GM12878 (cell line): Measurements from ENCODE around the gene GCFC2. TPM values are rescaled to one million over a fixed set of nuclear protein-coding genes. Genes with fewer than 3 reads are reported as not detected.
A peak's percentile ranks its signal among the peaks of the same experiment; 100 is the strongest.

Experiments used
- ATAC-seq: fragments of 200-7000 bp; cut with Tn5 transposase; 3 replicates; pipeline ENCODE4 v1.9.1; 2020; ENCODE audit warnings: mild to moderate bottlenecking, moderate library complexity
- Bru-seq: library from RNA; stranded (reverse); fragments of 400-500 nt; gene quantifications from one replicate; lab custom pipeline; 2021; lab: Mats Ljungman, UMichigan
- BruChase-seq, 2 experiments: library from RNA; stranded (reverse); fragments of 400-500 nt; gene quantifications; one replicate each; lab custom pipeline; 2021; lab: Mats Ljungman, UMichigan
- BruUV-seq: library from RNA; stranded (reverse); fragments of 400-500 nt; replicated peaks from 2 replicates; lab custom pipeline; 2021; lab: Mats Ljungman, UMichigan
- CTCF ChIA-PET: fragments of 300-600 bp; sonication (Branson Sonifier 250); formaldehyde crosslinking; extraction: SDS; loops from one replicate; lab custom pipeline; 2021; ENCODE audit warnings: inconsistent platforms; lab: Yijun Ruan, JAX
- POLR2A ChIA-PET: fragments of 350-600 bp; formaldehyde crosslinking; extraction: SDS; loops from one replicate; lab custom pipeline; 2021; ENCODE audit warnings: inconsistent platforms; lab: Charles Lee
- RAD21 ChIA-PET: fragments of 300-600 bp; sonication (Branson Sonifier 250); formaldehyde crosslinking; loops from one replicate; lab custom pipeline; 2023; ENCODE audit warnings: antibody characterized with exemption; ENCODE audit not compliant: unreplicated experiment; lab: Charles Lee
- SMC1A ChIA-PET: fragments of 300-600 bp; sonication (Branson Sonifier 250); formaldehyde crosslinking; loops from one replicate; lab custom pipeline; 2023; ENCODE audit not compliant: unreplicated experiment, uncharacterized antibody; lab: Charles Lee
- DNase-seq: peaks from one replicate; pipeline ENCODE4 v3.0.0-alpha.2; 2011; ENCODE audit warnings: low read depth, low spot score
- FAIRE-seq: peaks from 3 replicates; lab custom pipeline; 2011; peaks lifted over from hg19 to GRCh38; lab: Jason Lieb, UNC
- H2AFZ ChIP-seq: 2 replicates; pipeline ENCODE4 v1.6.0; 2011; ENCODE audit warnings: low read depth, low read length, control low read depth; ENCODE audit not compliant: control insufficient read depth
- H3K27ac ChIP-seq: 2 replicates; pipeline ENCODE4 v1.5.1; 2011; ENCODE audit warnings: control low read depth; ENCODE audit not compliant: control insufficient read depth, insufficient read depth
- H3K27me3 ChIP-seq, 2 experiments: replicated peaks in 1 of 2; 2 replicates each; pipeline versions ENCODE4 v1.6.0 to v1.6.1; 2011; ENCODE audit warnings: low read length in 1 of 2; ENCODE audit not compliant: control insufficient read depth in 2 of 2, insufficient read depth in 2 of 2
- H3K36me3 ChIP-seq, 2 experiments: 2 replicates each; pipeline ENCODE4 v1.5.1; 2011; ENCODE audit warnings: low read length in 1 of 2; ENCODE audit not compliant: control insufficient read depth in 2 of 2, insufficient read depth in 2 of 2
- H3K4me1 ChIP-seq: 2 replicates; pipeline ENCODE4 v1.6.1; 2011; ENCODE audit warnings: mild to moderate bottlenecking, low read length, moderate library complexity, mixed read lengths; ENCODE audit not compliant: control insufficient read depth, insufficient read depth
- H3K4me2 ChIP-seq: 2 replicates; pipeline ENCODE4 v1.6.0; 2011; ENCODE audit warnings: control low read depth; ENCODE audit not compliant: control insufficient read depth, insufficient read depth
- H3K4me3 ChIP-seq: fragments of 200-600 bp; sonication (generic); 2 replicates; pipeline ENCODE4 v1.5.1; 2016
- H3K79me2 ChIP-seq: 2 replicates; pipeline ENCODE4 v1.6.0; 2011; ENCODE audit warnings: low read length; ENCODE audit not compliant: control insufficient read depth, insufficient read depth
- H3K9ac ChIP-seq: 2 replicates; pipeline ENCODE4 v1.8.0; 2011; ENCODE audit warnings: low read length, control low read depth, mixed read lengths; ENCODE audit not compliant: control insufficient read depth, insufficient read depth
- H3K9me3 ChIP-seq: replicated peaks from 3 replicates; pipeline ENCODE4 v1.5.1; 2011; ENCODE audit warnings: mild to moderate bottlenecking, low read length; ENCODE audit not compliant: control insufficient read depth, insufficient read depth
- H4K20me1 ChIP-seq: 2 replicates; pipeline ENCODE4 v1.6.0; 2011; ENCODE audit not compliant: control insufficient read depth, insufficient read depth
- DPF2 ChIP-seq: fragments of 450-650 bp; IDR thresholded peaks from 2 replicates; pipeline ENCODE4 v1.6.1; 2017; ENCODE audit warnings: mild to moderate bottlenecking
- E2F4 ChIP-seq: IDR thresholded peaks from 2 replicates; pipeline ENCODE4 v1.6.1; 2012; ENCODE audit warnings: low read depth, low read length, improper control_type of control experiment
- EP300 ChIP-seq, 2 experiments: fragments of 150-350 bp in 1 of 2; IDR thresholded peaks; 2 replicates each; pipeline ENCODE4 v1.6.1; 2011 to 2012; ENCODE audit warnings: low read depth in 2 of 2, low read length in 2 of 2, borderline replicate concordance in 1 of 2, improper control_type of control experiment in 1 of 2, inconsistent platforms in 1 of 2; ENCODE audit not compliant: control insufficient read depth in 1 of 2
- EZH2 ChIP-seq: IDR thresholded peaks from 2 replicates; pipeline ENCODE4 v1.6.1; 2012; ENCODE audit warnings: low read depth, mild to moderate bottlenecking, control low read depth, inconsistent platforms, low read length, borderline replicate concordance; ENCODE audit not compliant: control insufficient read depth
- FOS ChIP-seq: IDR thresholded peaks from 3 replicates; pipeline ENCODE4 v1.6.1; 2011; ENCODE audit warnings: borderline replicate concordance; ENCODE audit not compliant: insufficient read length; ENCODE audit errors: extremely low read depth
- MYB ChIP-seq: fragments of 150-350 bp; IDR thresholded peaks from 2 replicates; pipeline ENCODE4 v1.6.1; 2014; ENCODE audit warnings: mild to moderate bottlenecking, low read depth, low read length, borderline replicate concordance
- NR2C2 ChIP-seq: IDR thresholded peaks from 2 replicates; pipeline ENCODE4 v1.6.1; 2011; ENCODE audit warnings: borderline replicate concordance, low read depth; ENCODE audit not compliant: control insufficient read depth, insufficient read length
- POLR2A ChIP-seq: IDR thresholded peaks from 2 replicates; pipeline ENCODE4 v1.6.1; 2011; ENCODE audit warnings: low read depth, mild to moderate bottlenecking, low read length
- STAT1 ChIP-seq: fragments of 450-650 bp; conservative IDR thresholded peaks from 2 replicates; pipeline ENCODE4 v1.6.1; 2014; ENCODE audit warnings: antibody characterized with exemption, mild to moderate bottlenecking
- TARDBP ChIP-seq: IDR thresholded peaks from 2 replicates; pipeline ENCODE4 v1.6.1; 2016; ENCODE audit warnings: borderline replicate concordance
- ZNF207 ChIP-seq: fragments of 450-650 bp; IDR thresholded peaks from 2 replicates; pipeline ENCODE4 v1.6.1; 2014; ENCODE audit warnings: antibody characterized with exemption, mild to moderate bottlenecking, borderline replicate concordance
- ZNF217 ChIP-seq: fragments of 450-650 bp; IDR thresholded peaks from 2 replicates; pipeline ENCODE4 v1.6.1; 2017; ENCODE audit warnings: antibody characterized with exemption, mild to moderate bottlenecking
- ZNF24 ChIP-seq: fragments of 450-650 bp; IDR thresholded peaks from 2 replicates; pipeline ENCODE4 v1.6.1; 2017; ENCODE audit warnings: antibody characterized with exemption, mild to moderate bottlenecking
- WGBS: methylation state at CpG from one replicate; pipeline ENCODE4 v1.1.6; 2016; ENCODE audit warnings: low lambda C conversion rate; ENCODE audit not compliant: insufficient replicate concordance, insufficient coverage; ENCODE audit errors: missing lambda C conversion rate; 5-methylcytosine and 5-hydroxymethylcytosine counted together
- in situ Hi-C: fragments of 300-500 bp; cut with MboI; formaldehyde crosslinking; loops from 9 replicates; pipeline ENCODE4 v1.14.3; 2018; ENCODE audit warnings: mixed read lengths
- intact Hi-C: fragments of 100-400 bp; cut with micrococcal nuclease; formaldehyde crosslinking; loops from one replicate; pipeline ENCODE4 v1.14.2; 2022; ENCODE audit not compliant: unreplicated experiment
- long read RNA-seq, 2 experiments: library from polyadenylated mRNA; unstranded; transcript quantifications; one replicate each; pipeline ENCODE4 v2.0.0, GENCODE V29; 2019 to 2020
- polyA minus RNA-seq, 3 experiments: library from RNA; depleted of rRNA, polyadenylated mRNA; stranded (reverse); fragments of >200 nt; gene quantifications; 2 replicates each; pipeline ENCODE4 v1.2.3, GENCODE V29; 2011
- polyA plus RNA-seq, 11 experiments: library from polyadenylated mRNA; depleted of rRNA in 4 of 11; unstranded in 6 of 11; stranded (reverse) in 5 of 11; fragments of >200 nt; fragmentation: Nextera tagmentation in 4 of 11; fragmentation: Illumina TruSeq in 1 of 11; extraction: Ambion mirVana in 4 of 11; extraction: Trizol in 1 of 11; gene quantifications; 1 replicate in 1 of 11; 2 replicates in 10 of 11; pipeline versions ENCODE4 v1.2.1 to v1.2.3, GENCODE V29; 2011 to 2016; ENCODE audit warnings: inconsistent platforms in 2 of 11, missing spikeins in 2 of 11, low read depth in 1 of 11
- total RNA-seq, 4 experiments: library from RNA; depleted of rRNA in 3 of 4; stranded (reverse); fragments of >200 nt in 3 of 4; fragmentation: Illumina TruSeq in 1 of 4; extraction: Trizol in 1 of 4; gene quantifications; 2 replicates each; pipeline versions ENCODE4 v1.2.1 to v1.2.3, GENCODE V29; 2013 to 2021
- TF ChIP-seq, protein P1 (sequence below): IDR thresholded peaks from 2 replicates; pipeline ENCODE4 v1.6.1; 2011; ENCODE audit warnings: mild to moderate bottlenecking, low read depth, low read length, moderate library complexity; ENCODE audit not compliant: insufficient replicate concordance

GCFC2 gene
- 51.2 and 53.8 TPM in 2 replicates for total RNA-seq (2013; cell fraction: nucleolus; rRNA removed)
- total RNA-seq (2014; rRNA removed) (20.7 and 21.1 TPM in 2 replicates), total RNA-seq (2014; rRNA removed; fragmentation: Illumina TruSeq; extraction: Trizol) (32.6 and 32.7 TPM in 2 replicates), total RNA-seq (2021) (23.3 and 26.3 TPM in 2 replicates), polyA plus RNA-seq (2011; rRNA removed) (27.7 and 48.5 TPM in 2 replicates), polyA plus RNA-seq (2014; fragmentation: Illumina TruSeq; extraction: Trizol) (27.3 and 30.3 TPM in 2 replicates), polyA plus RNA-seq (2014; fragmentation: Nextera tagmentation; extraction: Ambion mirVana) (10 to 100 TPM; 15.5 to 27.4 TPM), polyA plus RNA-seq (2014; rRNA removed) (11.3 and 15.6 TPM in 2 replicates), polyA plus RNA-seq (2016; fragmentation: Nextera tagmentation; extraction: Ambion mirVana) (10 to 100 TPM; 32.9 to 36.5 TPM), polyA minus RNA-seq (2011; rRNA and poly(A)+ RNA removed) (8.0 and 11.0 TPM in 2 replicates), Bru-seq, nascent RNA (percentile 70 among the genes with signal in this experiment), BruChase-seq, experiment 1, labeled RNA remaining after a 6-hour chase (percentile 64 among the genes with signal in this experiment), BruChase-seq, experiment 2, labeled RNA remaining after a 2-hour chase (percentile 66 among the genes with signal in this experiment)
- 7.2 TPM for polyA plus RNA-seq (2011; ENCODE audit: low read depth)
- 10.2 and 10.9 TPM in 2 replicates for polyA plus RNA-seq (2011; cell fraction: cytosol; rRNA removed)
- 16.9 and 17.0 TPM in 2 replicates for polyA plus RNA-seq (2011; cell fraction: nucleus; rRNA removed)
- 13.5 and 20.1 TPM in 2 replicates for polyA plus RNA-seq (2012)
- polyA minus RNA-seq (2011; cell fraction: cytosol; rRNA and poly(A)+ RNA removed), result 4.7 and 6.3 TPM in 2 replicates
- 7.9 and 11.7 TPM in 2 replicates for polyA minus RNA-seq (2011; cell fraction: nucleus; rRNA and poly(A)+ RNA removed)
- long read RNA-seq, experiment 1, full-length matches to known transcripts, result 10 of 17 reads
- long read RNA-seq, experiment 1, partial matches to known transcripts, result 2 of 17 reads
- long read RNA-seq, experiment 1, other reads (novel, unspliced or antisense), result 5 of 17 reads
- long read RNA-seq, experiment 2, full-length matches to known transcripts, result 39 of 90 reads
- long read RNA-seq, experiment 2, partial matches to known transcripts, result 13 of 90 reads
- long read RNA-seq, experiment 2, other reads (novel, unspliced or antisense), result 38 of 90 reads

DNA sequence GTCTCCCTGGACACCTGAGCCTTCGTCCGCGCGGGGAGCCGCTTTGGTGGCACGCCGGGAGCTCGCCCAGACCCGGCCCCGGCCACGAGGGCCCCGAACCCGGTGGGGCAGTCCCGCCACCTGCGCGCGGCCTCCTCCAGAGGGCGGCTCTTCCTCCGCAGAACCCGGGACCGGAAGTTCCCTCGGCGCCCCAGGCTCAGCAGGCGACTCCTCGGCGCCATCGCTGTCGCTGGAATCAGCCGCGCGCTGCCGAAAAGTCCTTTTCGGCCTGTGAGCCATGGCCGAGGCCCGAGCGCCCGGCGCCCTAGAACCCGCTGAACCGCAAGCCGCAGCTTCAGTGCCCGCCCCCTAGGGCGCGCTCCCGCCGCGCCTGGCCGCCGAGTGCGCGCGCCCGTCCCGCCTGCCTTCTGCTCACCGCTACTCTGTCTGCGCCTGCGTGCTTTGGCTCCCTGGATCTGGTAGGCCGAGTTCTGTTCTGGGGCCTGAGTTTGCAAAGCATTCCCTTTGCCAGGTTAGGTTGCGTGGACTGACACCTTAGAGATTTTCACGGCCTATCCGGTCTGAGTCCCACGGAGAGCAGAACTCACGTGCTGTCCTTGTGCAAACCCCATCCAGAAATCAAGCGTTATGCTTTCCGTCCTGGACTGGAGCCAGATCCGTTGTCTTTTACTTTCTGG, at the start of gene GCFC2:
GCFC2 (minus strand) TSS at position 339 of the 677 bp plus-strand sequence; CDS start at position 279, 60 bp downstream.
- 7% methylated on average over 46 of the region's 66 CpGs for WGBS
- ChIA-PET SMC1A (interaction anchor here (0.7 to 1.5 kb wide), 2 partner anchors 64 to 1209 kb away, joined by 3 read pairs; partner anchors contain the start of gene MRPL19), POLR2A (interaction anchor here (0.7 kb wide), 1 partner anchor 64 kb away, joined by 3 read pairs; the partner anchor contains the start of gene MRPL19), CTCF (interaction anchor here (1.0 to 4.6 kb wide), 7 partner anchors 12 to 70 kb away, joined by 3 to 17 read pairs (median 4); no protein-coding TSS in a partner anchor), RAD21 (interaction anchor here (0.7 kb wide), 1 partner anchor 60 kb away, joined by 3 read pairs; no protein-coding TSS in a partner anchor)
- FAIRE-seq, result peak; percentile 77
- Histone ChIP-seq H3K4me3 (peak within 1 kb of the TSS; percentile 86), H3K4me1 (peaks cover 14% of the 10 kb centered on the region), H3K4me2 (peak within 1 kb of the TSS; percentile 94), H3K9ac (peak within 1 kb of the TSS; percentile 95), H3K36me3 (0 out of 4 replicates have a peak, but pooled peaks cover 0 to 3% of the 10 kb centered on the region in 2 experiments), H2AFZ (peak within 1 kb of the TSS; percentile 100), H3K79me2 (peaks cover 28% of the 10 kb centered on the region), H3K27me3 (no peaks in the 10 kb centered on the region), H4K20me1 (no peaks in the 10 kb centered on the region), H3K9me3 (no peaks in the 10 kb centered on the region), H3K27ac (peak within 1 kb of the TSS; percentile 94)
- TSS peak; percentile 86 for BruUV-seq
- ATAC-seq, result peak; percentile 94
- in situ Hi-C loops (no loop called here), intact Hi-C loops (loop anchor here (2.0 kb wide), 1 partner anchor 64 kb away; the partner anchor contains the start of gene MRPL19)
- DNase-seq, result peak; percentile 58
- no peak for TF ChIP-seq STAT1
- TF ChIP-seq FOS, result no peak
- no peak for TF ChIP-seq EZH2
- TF ChIP-seq ZNF217, result peak; percentile 84
- 0 out of 2 replicates have a peak, but pooled peaks have one; percentile 18 for TF ChIP-seq TARDBP
- peak; percentile 94; the same call in 1 of the 2 replicates for TF ChIP-seq DPF2
- no peak for TF ChIP-seq MYB
- peak; percentile 96 for TF ChIP-seq POLR2A
- TF ChIP-seq ZNF24, result peak; percentile 58; the same call in 1 of the 2 replicates
- TF ChIP-seq, protein P1, sequence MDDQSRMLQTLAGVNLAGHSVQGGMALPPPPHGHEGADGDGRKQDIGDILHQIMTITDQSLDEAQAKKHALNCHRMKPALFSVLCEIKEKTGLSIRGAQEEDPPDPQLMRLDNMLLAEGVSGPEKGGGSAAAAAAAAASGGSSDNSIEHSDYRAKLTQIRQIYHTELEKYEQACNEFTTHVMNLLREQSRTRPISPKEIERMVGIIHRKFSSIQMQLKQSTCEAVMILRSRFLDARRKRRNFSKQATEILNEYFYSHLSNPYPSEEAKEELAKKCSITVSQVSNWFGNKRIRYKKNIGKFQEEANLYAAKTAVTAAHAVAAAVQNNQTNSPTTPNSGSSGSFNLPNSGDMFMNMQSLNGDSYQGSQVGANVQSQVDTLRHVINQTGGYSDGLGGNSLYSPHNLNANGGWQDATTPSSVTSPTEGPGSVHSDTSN, result no peak
- no peak for TF ChIP-seq E2F4
- TF ChIP-seq ZNF207, result peak; percentile 89; the same call in 1 of the 2 replicates
- TF ChIP-seq EP300 (IDR thresholded peaks at IDR 0.05; ENCODE audit: borderline replicate concordance in 1 of 2, control insufficient read depth in 1 of 2, low read depth in 2 of 2, low read length in 2 of 2), result no peak
- TF ChIP-seq NR2C2, result no peak
